HCT116 (cell line): Measurements from ENCODE around the gene NOL4L. TPM values are rescaled to one million over a fixed set of nuclear protein-coding genes. Genes with fewer than 3 reads are reported as not detected.

Experiments used
- ATAC-seq: fragments of 200-7000 bp; cut with Tn5 transposase; 2 replicates; pipeline ENCODE4 v1.9.1; 2020; ENCODE audit warnings: mild to moderate bottlenecking, moderate library complexity
- BruUV-seq: library from RNA; stranded (reverse); fragments of 400-500 nt; replicated peaks from 2 replicates; lab custom pipeline; 2021; lab: Mats Ljungman, UMichigan
- CTCF ChIA-PET: fragments of 300-600 bp; sonication (Branson Sonifier 250); formaldehyde crosslinking; loops from one replicate; lab custom pipeline; 2021; ENCODE audit warnings: antibody characterized with exemption; lab: Charles Lee
- POLR2A ChIA-PET: fragments of 300-600, 350-600 bp; sonication (Branson Sonifier 250); formaldehyde crosslinking; loops from one replicate; lab custom pipeline; 2021; ENCODE audit warnings: antibody characterized with exemption; lab: Charles Lee
- RAD21 ChIA-PET, 2 experiments: fragments of 300-600 bp; sonication (Branson Sonifier 250); formaldehyde crosslinking; loops; one replicate each; lab custom pipeline; 2023; ENCODE audit warnings: low total read pairs in 2 of 2; ENCODE audit not compliant: uncharacterized antibody in 2 of 2, unreplicated experiment in 2 of 2, low non-redundant PET in 1 of 2; lab: Charles Lee
- DNase-seq: peaks from one replicate; pipeline ENCODE4 v3.0.0-alpha.2; 2010; ENCODE audit warnings: low read depth, low spot score
- H2AFZ ChIP-seq: fragments of 200-600 bp; shearing (Covaris generic), sonication (generic); 2 replicates; pipeline ENCODE4 v1.6.1; 2017; ENCODE audit warnings: low read depth, mixed run types, mixed read lengths, antibody characterized with exemption, low read length; ENCODE audit not compliant: poor library complexity, severe bottlenecking
- H3K27ac ChIP-seq: 2 replicates; pipeline ENCODE4 v1.5.1; 2012; ENCODE audit warnings: low read depth, low read length
- H3K27me3 ChIP-seq: fragments of 200-600 bp; sonication (generic); 2 replicates; pipeline ENCODE4 v1.6.1; 2016; ENCODE audit warnings: mixed run types, low read length, mixed read lengths; ENCODE audit not compliant: insufficient read depth
- H3K36me3 ChIP-seq, 2 experiments: fragments of 200-500 bp in 1 of 2; fragments of 200-600 bp in 1 of 2; sonication (Bioruptor generic) in 1 of 2; sonication (generic) in 1 of 2; 2 replicates each; pipeline versions ENCODE4 v1.5.1 to v1.6.1; 2014 to 2016; ENCODE audit warnings: low read length in 2 of 2, inconsistent platforms in 1 of 2, mixed read lengths in 1 of 2, mixed run types in 1 of 2; ENCODE audit not compliant: insufficient read depth in 2 of 2, control insufficient read depth in 1 of 2
- H3K4me1 ChIP-seq, 2 experiments: fragments of 200-600 bp in 1 of 2; sonication (generic) in 1 of 2; 2 replicates each; pipeline versions ENCODE4 v1.5.1 to v1.6.1; 2012 to 2017; ENCODE audit warnings: low read length in 2 of 2, inconsistent platforms in 1 of 2, mild to moderate bottlenecking in 1 of 2, mixed read lengths in 1 of 2, mixed run types in 1 of 2, moderate library complexity in 1 of 2; ENCODE audit not compliant: insufficient read depth in 2 of 2, control insufficient read depth in 1 of 2
- H3K4me2 ChIP-seq: fragments of 200-600 bp; sonication (generic); 2 replicates; pipeline ENCODE4 v1.6.1; 2017; ENCODE audit warnings: mixed run types, low read length, mixed read lengths
- H3K4me3 ChIP-seq, 2 experiments: fragments of 200-600 bp in 1 of 2; sonication (generic) in 1 of 2; replicated peaks in 1 of 2; 2 replicates each; pipeline ENCODE4 v1.5.1; 2011 to 2016; ENCODE audit warnings: low read length in 2 of 2, control low read depth in 1 of 2, low read depth in 1 of 2, mild to moderate bottlenecking in 1 of 2, mixed read lengths in 1 of 2, mixed run types in 1 of 2
- H3K79me2 ChIP-seq: fragments of 200-600 bp; sonication (generic); 2 replicates; pipeline ENCODE4 v1.6.1; 2017; ENCODE audit warnings: mild to moderate bottlenecking, mixed run types, low read length, moderate library complexity, mixed read lengths; ENCODE audit not compliant: insufficient read depth
- H3K9ac ChIP-seq: fragments of 200-600 bp; sonication (generic); 2 replicates; pipeline ENCODE4 v1.6.1; 2016; ENCODE audit warnings: low read length, mixed read lengths
- H3K9me2 ChIP-seq: fragments of 200-600 bp; sonication (generic), shearing (Covaris generic); 2 replicates; pipeline ENCODE4 v1.6.1; 2017; ENCODE audit warnings: mixed run types, mild to moderate bottlenecking, moderate library complexity; ENCODE audit not compliant: insufficient read depth
- H3K9me3 ChIP-seq, 2 experiments: fragments of 200-500 bp in 1 of 2; fragments of 200-600 bp in 1 of 2; sonication (Bioruptor generic) in 1 of 2; sonication (generic) in 1 of 2; 2 replicates each; pipeline ENCODE4 v1.6.1; 2014 to 2017; ENCODE audit warnings: low read length in 2 of 2, mixed read lengths in 2 of 2, inconsistent platforms in 1 of 2, low read depth in 1 of 2, mild to moderate bottlenecking in 1 of 2, mixed run types in 1 of 2, moderate library complexity in 1 of 2; ENCODE audit not compliant: control insufficient read depth in 1 of 2, insufficient read depth in 1 of 2
- H4K20me1 ChIP-seq: fragments of 200-600 bp; sonication (generic), shearing (Covaris generic); 2 replicates; pipeline ENCODE4 v1.6.1; 2017; ENCODE audit warnings: mixed run types, mild to moderate bottlenecking, moderate library complexity; ENCODE audit not compliant: insufficient read depth
- CBX3 ChIP-seq: IDR thresholded peaks from 2 replicates; pipeline ENCODE4 v1.6.1; 2012; ENCODE audit warnings: low read depth
- CEBPB ChIP-seq: IDR thresholded peaks from 2 replicates; pipeline ENCODE4 v1.6.1; 2012; ENCODE audit warnings: low read depth
- CTCF ChIP-seq, 3 experiments: fragments of 200-600 bp in 1 of 3; sonication (generic) in 1 of 3; IDR thresholded peaks in 2 of 3; conservative IDR thresholded peaks in 1 of 3; 2 replicates each; pipeline ENCODE4 v1.5.1; 2012 to 2017; ENCODE audit warnings: low read depth in 2 of 3, low read length in 2 of 3, antibody characterized with exemption in 1 of 3, borderline replicate concordance in 1 of 3, control low read depth in 1 of 3, mild to moderate bottlenecking in 1 of 3, mixed read lengths in 1 of 3, mixed run types in 1 of 3, moderate library complexity in 1 of 3; ENCODE audit not compliant: insufficient read depth in 1 of 3
- EGR1 ChIP-seq: IDR thresholded peaks from 2 replicates; pipeline ENCODE4 v1.6.1; 2012; ENCODE audit warnings: low read depth
- ELF1 ChIP-seq: IDR thresholded peaks from 2 replicates; pipeline ENCODE4 v1.6.1; 2012; ENCODE audit warnings: low read depth, borderline replicate concordance
- EZH2 ChIP-seq: fragments of 200-600 bp; sonication (generic); IDR thresholded peaks from 2 replicates; pipeline ENCODE4 v1.6.1; 2017; ENCODE audit warnings: antibody characterized with exemption, mixed run types
- EZH2phosphoT487 ChIP-seq: fragments of 200-600 bp; IDR thresholded peaks from 2 replicates; pipeline ENCODE4 v1.6.1; 2018; ENCODE audit warnings: antibody characterized with exemption, borderline replicate concordance
- MAX ChIP-seq: IDR thresholded peaks from 2 replicates; pipeline ENCODE4 v1.6.1; 2012
- POLR2AphosphoS5 ChIP-seq: IDR thresholded peaks from 2 replicates; pipeline ENCODE4 v1.6.1; 2011; ENCODE audit warnings: mild to moderate bottlenecking, low read depth, low read length, moderate library complexity
- RAD21 ChIP-seq: IDR thresholded peaks from 2 replicates; pipeline ENCODE4 v1.6.1; 2012; ENCODE audit warnings: low read depth, mild to moderate bottlenecking
- SIN3A ChIP-seq: IDR thresholded peaks from 2 replicates; pipeline ENCODE4 v1.6.1; 2012; ENCODE audit warnings: low read depth
- SP1 ChIP-seq: IDR thresholded peaks from 2 replicates; pipeline ENCODE4 v1.6.1; 2012; ENCODE audit warnings: low read depth
- SRF ChIP-seq: IDR thresholded peaks from 2 replicates; pipeline ENCODE4 v1.6.1; 2012; ENCODE audit warnings: low read depth
- TCF7L2 ChIP-seq: IDR thresholded peaks from 2 replicates; pipeline ENCODE4 v1.7.0; 2011; ENCODE audit warnings: borderline replicate concordance, inconsistent platforms; ENCODE audit not compliant: insufficient read depth, insufficient read length; ENCODE audit errors: extremely low read depth
- YY1 ChIP-seq: IDR thresholded peaks from 2 replicates; pipeline ENCODE4 v1.6.1; 2011; ENCODE audit warnings: low read length, low read depth, moderate library complexity, mild to moderate bottlenecking; ENCODE audit not compliant: insufficient replicate concordance; ENCODE audit errors: extremely low read depth
- ZFX ChIP-seq: fragments of 450-650 bp; IDR thresholded peaks from 2 replicates; pipeline ENCODE4 v1.6.1; 2017
- ZNF274 ChIP-seq: fragments of 200-500 bp; sonication (Bioruptor generic); IDR thresholded peaks from 2 replicates; pipeline ENCODE4 v1.6.1; 2014; ENCODE audit warnings: mild to moderate bottlenecking, low read depth, low read length, inconsistent platforms
- intact Hi-C: fragments of 100-400 bp; cut with micrococcal nuclease; formaldehyde crosslinking; loops from 2 replicates; pipeline ENCODE4 v1.10.0; 2022
- total RNA-seq: library from RNA; stranded (reverse); gene quantifications from one replicate; pipeline ENCODE4 v1.2.1, GENCODE V29; 2021; ENCODE audit not compliant: unreplicated experiment

NOL4L gene
- total RNA-seq, 1 experiment from 2014 or later = 5.9 TPM

- no peaks in the 10 kb centered on the region for H3K9me3 ChIP-seq
- H3K27ac ChIP-seq = no peak overlapping the region
- H3K36me3 ChIP-seq = no peaks in the 10 kb centered on the region
- no peaks in the 10 kb centered on the region for H3K9me2 ChIP-seq
- no peak overlapping the region for H3K4me3 ChIP-seq
- no peak for DNase-seq
- no peaks in the 10 kb centered on the region for H3K4me1 ChIP-seq
- no peak for TF ChIP-seq CEBPB
- TF ChIP-seq ELF1 = no peak
- TF ChIP-seq EZH2phosphoT487 = no peak
- no peak for TF ChIP-seq CTCF (IDR thresholded peaks at IDR 0.05 in 2 of 3, conservative IDR thresholded peaks at IDR 0.05 in 1 of 3; ENCODE audit: borderline replicate concordance in 1 of 3, insufficient read depth in 1 of 3, low read depth in 2 of 3, low read length in 2 of 3)
- TF ChIP-seq POLR2AphosphoS5 = no peak
- TF ChIP-seq ZFX = no peak
- no peak for TF ChIP-seq EGR1
- TF ChIP-seq CBX3 = no peak
- no peak for TF ChIP-seq TCF7L2
- TF ChIP-seq RAD21 = no peak
- TF ChIP-seq EZH2 = no peak
- TF ChIP-seq SRF = no peak
- TF ChIP-seq ZNF274 = no peak
- no peak for TF ChIP-seq YY1
- TF ChIP-seq SP1 = no peak
- no peak for TF ChIP-seq MAX
- no peak for TF ChIP-seq SIN3A
- ATAC-seq = no peak
- ChIA-PET POLR2A (no interaction called here), RAD21 (no interaction called here), CTCF (no interaction called here)
- H4K20me1 ChIP-seq = no peaks in the 10 kb centered on the region
- H3K27me3 ChIP-seq = no peaks in the 10 kb centered on the region
- no peak overlapping the region for H3K9ac ChIP-seq
- H2AFZ ChIP-seq = no peak overlapping the region
- intact Hi-C loops = no loop called here
- no peaks in the 10 kb centered on the region for H3K79me2 ChIP-seq
- H3K4me2 ChIP-seq = no peak overlapping the region
- no TSS peak for BruUV-seq
These were observed 117.4 kb downstream of the NOL4L start for GRCh38 chr20:32467506-32468312.
